GM11168 (cell line): ENCODE data around the gene FCGR3B.
"Not testable (repeated sequence)": the region's sequence is repeated elsewhere in the genome, so short reads cannot be mapped to it uniquely, and the experiment has no call there.

Experiments
- in situ Hi-C: fragments of 300-500 bp; cut with MboI; formaldehyde crosslinking; loops from one replicate; pipeline ENCODE4 v1.12.0; 2022; ENCODE audit warnings: low sequenced_read_pairs; ENCODE audit not compliant: unreplicated experiment

The FCGR3B gene

DNA sequence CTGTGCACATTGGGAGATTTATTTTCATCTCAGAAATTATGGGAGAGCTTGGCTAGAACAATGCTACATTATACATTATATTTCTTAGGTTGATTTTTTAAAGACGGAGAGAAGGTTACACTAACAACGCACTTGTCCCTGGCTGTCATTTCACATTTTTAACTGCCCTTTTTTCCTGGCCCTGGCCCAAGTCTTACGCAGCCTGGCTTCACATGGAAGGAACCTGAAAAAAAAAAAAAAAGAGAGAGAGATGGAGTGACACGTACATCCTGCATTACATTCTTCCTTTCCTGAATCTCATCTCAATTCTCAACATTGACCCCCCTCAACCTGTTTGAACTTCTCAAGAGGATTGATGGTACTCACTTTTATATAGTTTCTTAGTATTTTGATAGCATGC is 20.8 kb downstream of the FCGR3B start:
- in situ Hi-C loops: not testable (repeated sequence)

DNA sequence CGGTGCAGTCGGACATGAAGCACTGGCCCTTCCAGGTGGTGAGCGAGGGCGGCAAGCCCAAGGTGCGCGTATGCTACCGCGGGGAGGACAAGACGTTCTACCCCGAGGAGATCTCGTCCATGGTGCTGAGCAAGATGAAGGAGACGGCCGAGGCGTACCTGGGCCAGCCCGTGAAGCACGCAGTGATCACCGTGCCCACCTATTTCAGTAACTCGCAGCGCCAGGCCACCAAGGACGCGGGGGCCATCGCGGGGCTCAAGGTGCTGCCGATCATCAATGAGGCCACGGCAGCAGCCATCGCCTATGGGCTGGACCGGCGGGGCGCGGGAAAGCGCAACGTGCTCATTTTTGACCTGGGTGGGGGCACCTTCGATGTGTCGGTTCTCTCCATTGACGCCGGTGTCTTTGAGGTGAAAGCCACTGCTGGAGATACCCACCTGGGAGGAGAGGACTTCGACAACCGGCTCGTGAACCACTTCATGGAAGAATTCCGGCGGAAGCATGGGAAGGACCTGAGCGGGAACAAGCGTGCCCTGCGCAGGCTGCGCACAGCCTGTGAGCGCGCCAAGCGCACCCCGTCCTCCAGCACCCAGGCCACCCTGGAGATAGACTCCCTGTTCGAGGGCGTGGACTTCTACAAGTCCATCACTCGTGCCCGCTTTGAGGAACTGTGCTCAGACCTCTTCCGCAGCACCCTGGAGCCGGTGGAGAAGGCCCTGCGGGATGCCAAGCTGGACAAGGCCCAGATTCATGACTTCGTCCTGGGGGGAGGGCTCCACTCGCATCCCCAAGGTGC is 24.2 kb downstream of the FCGR3B start:
- in situ Hi-C loops: loop anchor here (5.0 kb wide), 1 partner anchor 79 kb away; no protein-coding TSS in a partner anchor

DNA sequence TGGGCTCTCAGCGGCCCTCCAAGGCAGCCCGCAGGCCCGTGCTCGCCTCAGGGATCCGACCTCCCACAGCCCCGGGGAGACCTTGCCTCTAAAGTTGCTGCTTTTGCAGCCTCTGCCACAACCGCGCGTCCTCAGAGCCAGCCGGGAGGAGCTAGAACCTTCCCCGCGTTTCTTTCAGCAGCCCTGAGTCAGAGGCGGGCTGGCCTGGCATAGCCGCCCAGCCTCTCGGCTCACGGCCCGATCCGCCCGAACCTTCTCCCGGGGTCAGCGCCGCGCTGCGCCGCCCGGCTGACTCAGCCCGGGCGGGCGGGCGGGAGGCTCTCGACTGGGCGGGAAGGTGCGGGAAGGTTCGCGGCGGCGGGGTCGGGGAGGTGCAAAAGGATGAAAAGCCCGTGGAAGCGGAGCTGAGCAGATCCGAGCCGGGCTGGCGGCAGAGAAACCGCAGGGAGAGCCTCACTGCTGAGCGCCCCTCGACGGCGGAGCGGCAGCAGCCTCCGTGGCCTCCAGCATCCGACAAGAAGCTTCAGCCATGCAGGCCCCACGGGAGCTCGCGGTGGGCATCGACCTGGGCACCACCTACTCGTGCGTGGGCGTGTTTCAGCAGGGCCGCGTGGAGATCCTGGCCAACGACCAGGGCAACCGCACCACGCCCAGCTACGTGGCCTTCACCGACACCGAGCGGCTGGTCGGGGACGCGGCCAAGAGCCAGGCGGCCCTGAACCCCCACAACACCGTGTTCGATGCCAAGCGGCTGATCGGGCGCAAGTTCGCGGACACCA is 25.0 kb downstream of the FCGR3B start:
- in situ Hi-C loops: loop anchor here (5.0 kb wide), 1 partner anchor 79 kb away; no protein-coding TSS in a partner anchor

DNA sequence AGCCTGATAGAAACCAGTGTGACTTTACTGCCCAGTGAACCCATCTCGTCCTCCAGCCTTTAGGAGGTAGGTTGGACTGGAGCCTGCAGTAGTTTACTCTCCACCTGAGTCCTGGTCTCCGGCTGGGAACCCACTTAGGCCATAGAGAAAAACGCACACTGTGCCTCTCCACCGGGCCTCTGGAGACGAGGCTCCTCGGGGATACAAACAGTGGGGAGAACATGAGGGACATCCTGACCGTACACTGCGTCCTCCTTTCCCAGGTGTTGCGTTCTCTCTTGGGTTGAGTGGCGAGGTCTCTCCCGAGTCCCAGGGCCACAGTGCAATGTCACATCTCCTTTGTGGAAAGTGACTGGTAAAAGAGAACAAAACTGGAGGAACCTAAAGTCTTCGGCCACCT is 26.0 kb downstream of the FCGR3B start:
- in situ Hi-C loops: loop anchor here (5.0 kb wide), 1 partner anchor 78 kb away; no protein-coding TSS in a partner anchor

DNA sequence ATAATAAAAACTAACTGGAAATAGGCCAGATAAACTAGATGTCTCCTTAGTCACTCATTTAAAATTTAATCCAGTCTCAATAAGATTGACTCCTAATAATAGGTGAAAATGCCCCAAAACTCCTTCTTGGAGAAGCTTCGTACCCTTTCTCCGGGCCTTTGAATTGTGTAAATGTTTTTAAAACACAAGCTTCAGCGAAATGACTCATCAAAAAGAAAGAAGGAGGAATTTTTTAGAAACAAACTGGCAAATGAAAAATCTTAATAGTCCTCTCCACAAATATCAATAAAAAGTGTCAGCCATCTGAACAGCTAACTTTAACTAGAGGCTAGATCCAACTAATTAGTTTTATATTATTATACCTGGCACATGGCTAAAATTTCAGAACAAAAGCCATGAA is 33.9 kb downstream of the FCGR3B start:
- in situ Hi-C loops: not testable (repeated sequence)

DNA sequence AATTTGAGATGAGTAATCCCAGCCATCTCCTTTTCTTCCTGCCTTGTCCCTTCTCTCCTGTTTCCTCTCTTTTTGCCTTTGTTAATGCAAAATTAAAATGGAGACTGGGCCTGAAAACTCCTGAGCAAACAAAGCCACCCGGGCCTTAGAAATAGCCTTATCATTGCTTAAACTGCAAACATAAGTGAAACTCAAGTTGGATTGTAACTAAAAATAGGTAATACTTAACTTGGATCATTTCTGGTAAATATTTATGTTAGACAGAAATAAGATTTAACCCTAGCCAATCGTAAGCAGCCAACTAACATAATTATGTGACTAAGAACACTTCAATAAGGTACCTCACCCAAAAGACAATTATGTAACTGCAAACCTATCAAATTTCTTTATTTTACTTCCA is 35.4 kb downstream of the FCGR3B start:
- in situ Hi-C loops: not testable (repeated sequence)

DNA sequence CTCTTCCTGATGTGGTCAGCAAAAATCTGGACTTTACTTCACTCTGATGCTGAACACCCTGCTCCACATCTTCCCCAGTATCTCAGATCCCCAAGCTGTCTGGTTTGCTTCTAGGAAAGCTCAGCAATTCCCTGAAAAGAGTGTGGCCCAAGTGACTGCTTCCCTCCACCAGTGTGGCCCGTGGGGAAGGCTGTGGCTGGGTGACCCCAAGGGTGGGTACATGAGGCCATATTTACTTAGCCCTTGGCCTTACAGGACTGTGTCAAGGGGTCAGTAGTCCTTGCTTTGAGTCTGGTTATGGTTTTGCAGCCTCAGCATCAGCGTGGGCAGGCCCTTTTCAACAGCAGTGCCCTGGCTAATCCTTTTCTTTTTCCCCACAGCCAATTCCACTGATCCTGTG is 35.8 kb downstream of the FCGR3B start:
- in situ Hi-C loops: not testable (repeated sequence)

DNA sequence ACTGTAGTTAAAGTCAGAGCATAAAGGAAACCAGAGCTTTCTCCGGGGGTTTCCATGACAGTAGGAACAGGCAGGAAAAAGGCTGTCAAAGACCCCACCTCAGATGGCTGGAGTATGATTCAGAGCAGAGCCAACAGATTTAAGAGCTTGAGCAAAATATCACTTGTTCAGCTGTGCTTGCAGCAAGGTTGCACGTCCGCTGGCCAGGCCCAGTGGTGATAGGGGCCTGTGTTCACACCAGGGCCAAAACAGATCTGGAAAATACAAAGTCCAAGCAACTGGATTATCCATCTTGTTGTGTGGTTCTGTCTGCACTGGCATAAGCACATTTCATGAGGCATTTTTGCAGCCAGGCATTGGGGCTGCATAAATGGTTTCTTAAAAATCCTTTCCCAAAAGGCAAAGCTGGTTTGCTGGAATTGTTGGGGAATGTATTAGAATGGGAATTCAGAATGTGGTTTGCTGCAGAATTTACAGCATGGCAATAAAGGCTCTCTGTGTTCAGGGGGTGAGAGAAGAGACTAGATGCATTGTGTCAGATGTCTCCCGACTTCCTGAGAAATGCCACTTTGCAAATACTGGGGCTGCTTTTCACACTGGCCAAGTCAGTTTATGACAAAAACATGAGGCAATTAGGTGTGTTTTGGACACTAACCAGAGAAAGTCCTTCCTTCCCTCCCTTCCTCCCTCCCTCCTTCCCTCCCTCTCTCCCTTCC is 36.5 kb downstream of the FCGR3B start:
- in situ Hi-C loops: loop anchor here (5.0 kb wide), 1 partner anchor 78 kb away; no protein-coding TSS in a partner anchor

DNA sequence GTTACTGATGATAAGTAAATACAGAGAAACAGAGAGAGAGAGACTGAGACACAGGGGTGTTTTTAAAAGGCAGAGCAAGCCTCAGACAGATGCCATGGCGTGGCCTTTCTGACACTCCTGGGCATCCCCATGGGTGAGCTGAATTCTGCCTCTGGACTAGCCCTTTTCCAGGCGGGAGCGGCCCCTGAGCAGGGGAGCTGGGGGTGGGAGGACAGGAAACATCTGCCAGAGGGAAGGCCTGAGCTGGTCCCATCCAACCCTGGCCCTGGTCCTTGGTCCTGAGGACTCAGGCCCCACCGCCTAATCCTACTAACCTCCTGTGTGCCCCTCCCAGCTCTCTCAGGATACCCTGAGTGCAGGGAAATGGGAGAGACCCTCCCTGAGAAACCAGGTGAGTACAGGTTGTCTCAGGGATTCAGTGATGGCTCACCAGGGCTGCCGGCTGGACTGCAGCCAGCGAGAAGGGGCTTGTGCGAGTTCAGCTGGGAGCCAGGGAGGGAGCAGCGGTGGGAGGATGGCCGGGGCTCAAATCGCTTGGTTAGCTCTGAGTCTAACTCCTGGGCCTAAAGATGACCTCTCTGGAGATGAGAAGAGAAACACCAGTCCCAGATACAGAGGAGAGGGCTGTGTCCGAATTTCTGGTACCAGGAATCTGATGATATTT is 37.8 kb downstream of the FCGR3B start:
- in situ Hi-C loops: loop anchor here (5.0 kb wide), 1 partner anchor 79 kb away; no protein-coding TSS in a partner anchor

DNA sequence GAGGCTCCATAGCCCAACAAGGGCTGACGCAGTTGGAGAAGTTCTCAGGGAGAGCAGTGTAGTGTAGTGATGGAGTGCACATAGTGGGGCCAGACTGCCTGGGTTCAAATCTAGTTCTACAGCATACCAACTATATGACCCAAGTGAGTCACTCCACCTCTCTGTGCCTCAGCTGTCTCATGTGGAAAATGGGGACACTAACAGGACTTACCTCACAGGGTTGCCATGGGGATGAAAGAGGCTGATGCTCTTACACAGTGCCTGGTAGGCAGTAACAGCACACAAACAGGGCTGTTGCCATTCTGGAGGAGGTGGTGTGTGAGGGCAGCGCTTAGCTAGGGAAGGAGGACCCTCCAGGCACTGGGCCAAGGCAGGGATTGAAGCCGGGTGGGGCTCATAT is 38.4 kb downstream of the FCGR3B start:
- in situ Hi-C loops: loop anchor here (5.0 kb wide), 1 partner anchor 80 kb away; no protein-coding TSS in a partner anchor

DNA sequence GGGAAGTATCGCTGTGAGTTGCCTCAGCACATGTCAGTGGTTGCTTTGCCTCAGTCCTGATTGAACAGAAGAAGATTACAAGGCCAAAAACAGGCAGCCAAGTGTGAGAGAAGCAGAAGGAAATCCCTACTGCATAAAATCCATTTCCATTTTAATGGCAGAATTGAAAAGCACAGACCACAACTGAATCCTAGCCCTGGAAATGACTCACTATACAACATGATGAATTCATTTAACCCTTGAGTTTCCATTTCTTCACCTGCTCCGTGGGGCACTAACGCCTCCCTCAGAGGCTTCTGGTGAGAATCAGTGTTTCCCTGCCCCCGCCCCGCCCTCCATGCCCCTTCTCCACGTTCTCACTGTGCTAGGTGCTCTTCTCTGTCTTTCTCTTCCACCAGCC is 41.1 kb downstream of the FCGR3B start:
- in situ Hi-C loops: loop anchor here (5.0 kb wide), 1 partner anchor 82 kb away; no protein-coding TSS in a partner anchor

DNA sequence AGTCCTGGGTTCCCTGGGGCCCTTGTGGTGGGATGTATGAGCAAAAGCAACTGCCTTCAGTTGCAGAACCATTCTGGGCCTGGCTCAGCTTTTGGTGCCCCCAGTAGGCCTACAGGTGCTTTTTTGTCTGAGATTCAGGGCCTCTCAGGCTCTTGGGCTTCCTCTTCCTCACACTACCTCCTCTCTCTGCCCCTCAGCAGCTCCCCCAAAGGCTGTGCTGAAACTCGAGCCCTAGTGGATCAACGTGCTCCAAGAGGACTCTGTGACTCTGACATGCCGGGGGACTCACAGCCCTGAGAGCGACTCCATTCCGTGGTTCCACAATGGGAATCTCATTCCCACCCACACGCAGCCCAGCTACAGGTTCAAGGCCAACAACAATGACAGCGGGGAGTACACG is 41.6 kb downstream of the FCGR3B start:
- in situ Hi-C loops: not testable (repeated sequence)

DNA sequence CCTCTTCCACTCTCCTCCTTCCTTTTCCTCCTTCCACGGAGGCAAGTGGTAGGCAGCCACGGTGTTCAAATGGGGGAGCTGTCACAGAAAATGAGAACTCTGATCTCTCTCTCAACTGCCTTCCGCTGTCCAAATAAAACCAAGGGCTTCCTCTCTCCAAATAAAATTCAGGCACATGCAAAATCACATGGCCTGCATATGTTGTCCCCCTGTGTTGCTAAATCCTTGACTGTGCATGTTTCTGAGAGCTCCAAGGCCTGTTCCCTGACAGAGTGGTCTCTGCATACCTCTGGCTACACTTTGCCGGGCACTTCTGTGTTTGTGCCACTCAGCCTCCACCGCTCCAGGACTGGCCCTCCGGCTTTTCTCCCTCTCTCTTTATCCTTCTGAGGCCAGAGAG is 42.4 kb downstream of the FCGR3B start:
- in situ Hi-C loops: not testable (repeated sequence)

DNA sequence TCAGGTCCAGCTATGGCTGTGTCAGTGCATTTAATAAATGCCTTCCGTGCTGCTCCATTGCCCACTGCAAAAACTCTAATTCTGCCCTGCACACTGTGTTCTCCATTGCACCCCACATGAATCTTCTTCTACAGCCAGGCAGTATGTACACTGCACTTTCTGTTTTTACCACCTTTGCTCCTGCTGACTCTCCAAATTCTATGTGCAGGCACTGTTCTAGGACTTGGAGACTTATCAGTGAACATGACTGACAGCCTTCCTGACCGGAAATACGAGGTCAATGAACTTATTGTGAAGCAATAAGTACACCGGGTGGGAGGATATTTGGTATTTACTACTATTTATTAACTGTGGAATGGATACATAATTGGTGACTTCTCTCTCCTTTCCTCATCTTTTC is 48.1 kb downstream of the FCGR3B start:
- in situ Hi-C loops: not testable (repeated sequence)

DNA sequence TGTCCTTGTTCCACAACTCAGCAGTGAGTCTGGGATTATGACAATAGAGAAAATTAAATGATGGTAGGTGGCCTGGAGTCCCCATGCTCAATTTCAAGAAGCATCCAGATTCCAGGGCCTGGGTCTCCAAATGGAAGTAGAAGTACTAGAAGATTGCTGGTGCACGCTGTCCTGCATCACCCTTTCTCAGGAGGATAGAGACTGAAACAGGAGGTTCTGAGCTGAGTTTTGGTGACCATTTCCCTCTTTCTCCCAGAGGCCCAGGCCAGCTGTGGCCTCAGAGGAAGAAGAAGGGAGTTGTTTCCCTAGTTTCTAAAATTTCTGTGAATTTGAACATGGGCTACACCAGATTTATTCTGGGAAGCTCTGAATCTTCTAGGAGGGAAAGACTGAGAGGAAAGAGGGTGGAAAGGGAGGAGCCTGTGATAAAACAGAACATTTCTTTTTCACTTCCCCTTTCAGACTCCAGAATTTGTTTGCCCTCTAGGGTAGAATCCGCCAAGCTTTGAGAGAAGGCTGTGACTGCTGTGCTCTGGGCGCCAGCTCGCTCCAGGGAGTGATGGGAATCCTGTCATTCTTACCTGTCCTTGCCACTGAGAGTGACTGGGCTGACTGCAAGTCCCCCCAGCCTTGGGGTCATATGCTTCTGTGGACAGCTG is 50.0 kb downstream of the FCGR3B start:
- in situ Hi-C loops: not testable (repeated sequence)

DNA sequence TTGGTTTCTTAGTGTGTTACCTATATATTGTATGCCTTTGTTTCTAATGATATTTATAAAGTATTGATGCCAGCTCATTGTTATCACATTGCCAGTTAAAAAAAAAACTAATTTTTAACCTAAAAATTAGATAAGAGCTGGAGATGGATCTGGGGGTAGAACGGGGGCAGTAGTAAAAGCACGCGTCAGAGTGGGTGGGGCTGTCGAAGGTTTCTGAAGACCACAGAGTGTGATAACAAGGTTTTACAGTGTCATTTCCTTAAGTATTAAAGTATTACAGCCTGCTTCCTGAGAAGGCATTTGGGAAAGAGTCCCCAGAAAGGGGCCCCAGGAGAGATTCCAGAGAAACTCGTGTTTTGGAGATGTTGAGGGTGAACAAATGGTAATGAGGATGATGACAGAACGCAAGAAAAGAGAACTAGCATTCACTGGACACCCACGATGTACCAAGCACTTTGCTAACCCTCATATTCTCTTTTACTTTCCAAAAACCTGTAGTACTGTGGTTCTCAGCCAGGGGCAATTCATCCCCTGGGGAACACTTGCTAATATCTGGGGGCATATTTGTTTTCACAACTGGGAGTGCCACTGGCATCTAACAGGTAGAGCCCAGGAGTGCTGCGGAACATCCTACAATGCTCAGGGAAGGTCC is 51.0 kb downstream of the FCGR3B start:
- in situ Hi-C loops: not testable (repeated sequence)

DNA sequence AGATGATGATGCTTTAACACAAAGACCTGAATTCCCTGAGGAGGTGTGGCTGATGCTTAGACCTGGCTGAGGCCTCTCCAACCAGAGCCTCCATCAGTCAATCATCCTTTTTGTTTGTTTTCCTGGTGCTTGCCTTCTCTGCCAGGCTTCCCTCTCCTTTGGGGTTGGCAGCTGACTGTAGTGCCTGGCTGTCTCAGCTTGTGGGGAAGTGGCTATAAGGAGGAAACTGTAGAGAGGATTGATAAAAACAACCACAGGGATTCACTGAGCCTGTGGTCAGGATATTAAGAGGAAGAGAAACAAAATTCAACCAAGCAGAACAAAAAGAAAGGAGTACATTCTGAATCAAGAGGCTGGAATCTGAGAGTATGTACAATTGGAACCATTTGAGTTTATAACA is 54.3 kb downstream of the FCGR3B start:
- in situ Hi-C loops: not testable (repeated sequence)
